NCI-H1417 (cell line): ENCODE data around the gene NPM1.
"Not testable (repeated sequence)": the region's sequence is repeated elsewhere in the genome, so short reads cannot be mapped to it uniquely, and the experiment has no call there.

Experiments
- DNase-seq, 3 experiments: peaks; one replicate each; lab custom pipeline; 2025; lab: John Stamatoyannopoulos, UW

Gene NPM1

DNA sequence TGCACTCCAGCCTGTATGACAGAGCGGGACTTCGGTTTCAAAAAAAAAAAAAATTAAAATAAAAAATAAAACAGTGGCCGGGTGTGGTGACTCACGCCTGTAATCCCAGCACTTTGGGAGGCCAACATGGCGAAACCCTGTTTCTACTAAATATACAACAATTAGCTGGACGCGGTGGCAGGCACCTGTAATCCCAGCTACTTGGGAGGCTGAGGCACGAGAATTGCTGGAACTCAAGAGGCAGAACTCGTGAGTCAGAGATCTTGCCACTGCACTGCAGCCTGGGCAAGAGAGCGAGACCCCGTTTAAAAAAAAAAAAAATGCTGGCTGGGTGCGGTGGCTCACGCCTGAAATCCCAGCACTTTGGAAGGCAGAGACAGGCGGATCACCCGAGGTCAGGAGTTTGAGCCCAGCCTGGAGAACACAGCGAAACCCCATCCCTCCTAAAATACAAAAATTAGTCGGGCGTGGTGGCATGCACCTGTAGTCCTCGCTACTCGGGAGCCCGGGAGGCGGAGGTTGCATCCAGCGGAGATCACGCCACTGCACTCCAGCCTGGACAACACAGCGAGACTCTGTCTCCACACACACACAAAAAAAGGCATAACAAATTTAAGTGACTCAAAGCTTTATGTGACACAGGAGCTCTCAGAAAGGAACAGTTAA, 1.5 kb upstream of the NPM1 start:
- no peak for DNase-seq

DNA sequence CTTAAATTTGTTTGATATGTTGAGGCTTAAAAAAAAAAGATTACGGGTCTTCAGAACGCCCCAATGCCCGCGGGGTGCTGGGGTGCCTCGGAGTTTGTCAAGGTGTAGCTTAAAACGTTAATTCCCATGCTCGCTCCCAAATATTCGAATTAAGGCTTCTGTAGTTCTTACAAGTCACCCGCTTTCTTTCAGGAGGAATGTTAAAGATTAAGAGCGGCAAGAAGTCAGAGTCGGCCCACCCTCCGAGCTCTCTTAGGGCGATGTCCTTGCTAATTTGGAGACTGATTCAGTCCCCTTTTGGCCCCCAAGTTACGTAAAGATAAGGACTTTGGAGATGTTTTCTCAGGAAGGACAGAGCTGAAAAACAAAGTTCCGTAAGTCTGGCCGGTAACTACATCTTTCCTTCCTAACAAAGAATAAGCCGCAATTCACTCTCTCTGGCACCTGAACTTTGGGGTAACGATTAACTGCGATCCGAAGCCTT, 746 bp upstream of the NPM1 start:
- peak in 1 of 3 experiments; percentile 75 for DNase-seq

DNA sequence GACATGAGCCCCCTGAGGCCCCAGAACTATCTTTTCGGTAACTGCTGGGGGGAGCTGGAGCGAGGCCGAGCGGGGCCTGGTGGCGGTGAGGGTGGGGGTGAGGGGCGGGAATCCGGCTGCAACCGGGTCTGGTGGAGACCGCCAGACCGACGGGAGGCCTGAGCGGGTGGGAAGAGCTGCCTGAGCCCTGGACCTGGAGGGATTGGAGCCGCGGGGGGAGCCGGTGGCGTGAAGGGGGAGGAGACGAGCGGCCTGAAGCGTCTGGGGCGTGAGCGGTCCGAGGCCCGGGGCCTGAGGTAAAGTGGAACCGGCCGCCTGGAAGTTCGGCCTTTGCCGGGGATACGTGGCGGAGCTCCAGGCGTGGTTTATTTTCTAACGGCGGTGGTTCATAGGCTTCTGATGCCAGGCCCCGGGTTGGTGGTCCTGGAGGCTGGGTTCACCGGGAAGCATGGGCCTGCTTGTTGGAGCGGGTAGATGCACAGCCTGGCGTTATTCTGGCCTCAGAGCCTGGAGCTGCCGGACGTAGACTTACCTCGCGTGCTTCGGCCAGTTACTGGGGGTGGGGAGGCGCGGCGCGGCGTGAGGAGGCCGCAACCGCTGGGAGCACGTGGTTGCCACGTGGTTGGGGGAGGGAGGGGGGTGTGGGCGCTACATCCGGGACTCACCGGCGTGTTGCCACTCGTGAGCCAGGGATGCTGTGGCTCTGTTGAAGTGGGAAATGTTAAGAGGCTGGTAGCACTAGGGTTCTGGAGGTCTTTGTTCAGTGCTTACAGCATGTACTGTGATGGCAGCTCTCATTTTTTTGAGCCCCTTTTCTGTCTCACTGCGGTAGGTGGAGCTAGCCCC, 544 bp downstream of the NPM1 start:
- DNase-seq = peak; percentile 47 to 78 (median 66)

DNA sequence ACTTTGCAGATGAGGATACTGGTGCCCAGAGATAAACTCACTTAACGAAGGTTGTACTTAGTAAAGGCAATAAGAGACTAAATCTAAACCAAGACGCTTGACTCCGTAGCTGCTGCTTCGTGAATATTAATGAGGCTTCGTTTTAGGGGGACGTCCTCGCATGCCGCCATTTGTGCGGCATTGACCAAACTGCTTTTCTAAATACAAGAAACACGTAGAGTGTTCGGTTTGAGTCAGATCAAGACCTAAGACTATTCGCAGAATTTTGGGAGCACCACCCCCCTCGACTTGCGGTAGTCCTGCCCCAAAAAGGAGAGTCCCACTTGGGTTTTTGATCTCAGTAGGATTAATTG, 1.1 kb downstream of the NPM1 start:
- DNase-seq = no peak

DNA sequence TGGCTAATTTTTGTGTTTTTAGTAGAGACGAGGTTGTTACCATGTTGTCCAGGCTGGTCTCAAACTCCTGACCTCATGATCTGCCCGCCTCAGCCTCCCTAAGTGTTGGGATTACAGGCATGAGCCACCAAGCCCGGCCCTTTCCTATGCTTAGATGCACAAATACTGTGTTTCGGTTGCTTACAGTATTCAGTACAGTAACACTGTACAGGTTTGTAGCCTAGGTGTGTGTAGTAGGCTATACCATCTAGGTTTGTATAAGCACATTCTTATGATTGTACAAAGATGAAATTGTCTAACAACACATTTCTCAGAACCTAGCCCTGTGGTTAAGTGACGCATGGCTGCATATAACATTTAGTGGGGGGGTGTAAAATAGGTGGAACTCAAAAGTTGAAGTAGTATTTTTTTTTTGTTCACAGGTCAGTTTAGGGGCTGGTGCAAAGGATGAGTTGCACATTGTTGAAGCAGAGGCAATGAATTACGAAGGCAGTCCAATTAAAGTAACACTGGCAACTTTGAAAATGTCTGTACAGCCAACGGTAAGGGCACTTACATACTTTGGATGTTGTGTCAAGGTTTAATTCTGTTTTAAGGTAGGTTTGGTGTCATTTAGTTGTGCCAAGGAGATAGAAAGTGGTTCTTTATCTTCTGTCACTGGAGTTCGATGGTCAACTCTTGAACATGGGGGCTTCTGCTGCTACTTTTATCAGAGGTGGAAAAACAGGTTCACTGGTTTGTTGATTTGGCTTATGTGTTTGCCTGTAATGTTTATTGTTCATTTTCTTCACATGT, 3.4 kb downstream of the NPM1 start:
- no peak for DNase-seq

DNA sequence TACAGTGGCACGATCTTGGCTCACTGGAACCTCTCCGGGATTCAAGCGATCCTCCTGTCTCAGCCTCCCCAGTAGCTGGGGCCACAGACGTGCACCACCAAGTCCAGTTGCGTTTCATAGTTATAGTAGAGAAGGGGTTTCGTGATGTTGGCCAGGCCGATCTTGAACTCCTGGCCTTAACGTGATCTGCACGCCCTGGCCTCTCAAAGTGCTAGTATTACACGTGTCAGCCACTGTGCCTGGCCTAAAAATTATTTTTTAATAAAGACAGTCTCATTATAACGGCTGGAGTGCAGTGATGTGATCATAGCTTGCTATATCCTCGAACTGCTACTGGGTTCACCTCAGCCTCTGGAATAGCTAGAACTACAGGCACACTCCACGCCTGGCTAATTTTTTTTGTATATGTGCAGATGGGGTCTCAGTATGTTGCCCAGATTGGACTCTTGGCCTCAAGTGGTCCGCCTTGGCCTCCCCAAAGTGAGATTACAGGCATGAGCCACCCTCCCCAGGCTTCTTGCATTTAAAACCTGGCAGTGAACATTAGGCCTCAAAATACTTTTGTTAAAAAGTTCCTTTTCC, 4.4 kb downstream of the NPM1 start:
- no peak for DNase-seq

DNA sequence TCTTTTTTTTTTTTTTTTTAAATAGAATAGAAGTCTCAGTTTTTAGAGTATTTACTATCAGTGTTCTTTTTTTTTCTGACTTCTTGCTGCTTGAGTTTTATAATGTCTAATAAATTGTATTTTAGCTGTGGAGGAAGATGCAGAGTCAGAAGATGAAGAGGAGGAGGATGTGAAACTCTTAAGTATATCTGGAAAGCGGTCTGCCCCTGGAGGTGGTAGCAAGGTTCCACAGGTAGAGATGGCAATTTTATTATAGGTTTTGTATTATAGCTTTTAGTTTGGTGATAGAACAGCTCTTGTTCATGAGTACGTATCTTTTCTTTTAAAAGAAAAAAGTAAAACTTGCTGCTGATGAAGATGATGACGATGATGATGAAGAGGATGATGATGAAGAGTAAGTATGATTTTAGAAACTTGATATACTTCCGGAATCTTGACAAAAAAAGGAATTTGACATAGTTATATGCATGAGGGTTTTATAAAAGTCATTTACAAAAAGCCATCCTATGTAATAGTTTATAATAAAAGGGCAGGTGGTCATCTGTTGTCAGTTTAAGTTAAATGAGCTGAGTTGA, 5.0 kb downstream of the NPM1 start:
- no peak for DNase-seq

DNA sequence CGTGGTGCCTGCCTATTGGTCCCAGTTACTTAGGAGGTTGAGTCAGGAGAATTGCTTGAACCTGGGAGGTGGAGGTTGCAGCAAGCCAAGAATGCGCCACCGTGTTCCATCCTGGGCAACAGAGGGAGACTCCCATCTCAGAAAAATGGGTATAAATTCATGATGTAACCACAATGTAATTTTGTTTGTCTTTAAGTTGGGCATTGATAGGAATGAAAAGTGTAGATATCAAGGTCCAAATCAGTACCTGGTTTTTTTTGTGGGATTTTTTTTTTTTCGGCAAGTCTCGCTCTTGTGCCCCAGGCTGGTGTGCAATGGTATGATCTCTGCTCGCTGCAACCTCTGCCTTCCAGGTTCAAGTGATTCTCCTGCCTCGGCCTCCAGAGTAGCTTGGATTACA, 7.4 kb downstream of the NPM1 start:
- no peak for DNase-seq

DNA sequence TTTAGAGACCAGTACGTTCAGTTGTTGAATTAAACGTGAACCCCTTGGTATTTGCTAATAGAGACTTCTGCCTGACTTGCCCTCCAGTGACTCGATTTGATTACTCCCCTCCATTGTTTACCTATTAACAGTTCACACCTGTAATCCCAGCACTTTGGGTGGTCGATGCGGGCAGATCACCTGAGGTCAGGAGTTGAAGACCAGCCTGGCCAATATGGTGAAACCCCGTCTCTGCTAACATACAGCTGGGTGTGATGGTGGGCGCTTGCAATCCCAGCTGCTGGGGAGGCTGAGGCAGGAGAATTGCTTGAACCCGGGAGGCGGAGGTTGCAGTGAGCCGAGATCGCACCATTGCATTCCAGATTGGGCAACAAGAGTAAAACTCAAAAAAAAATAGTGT, 8.9 kb downstream of the NPM1 start:
- DNase-seq = not testable (repeated sequence)

DNA sequence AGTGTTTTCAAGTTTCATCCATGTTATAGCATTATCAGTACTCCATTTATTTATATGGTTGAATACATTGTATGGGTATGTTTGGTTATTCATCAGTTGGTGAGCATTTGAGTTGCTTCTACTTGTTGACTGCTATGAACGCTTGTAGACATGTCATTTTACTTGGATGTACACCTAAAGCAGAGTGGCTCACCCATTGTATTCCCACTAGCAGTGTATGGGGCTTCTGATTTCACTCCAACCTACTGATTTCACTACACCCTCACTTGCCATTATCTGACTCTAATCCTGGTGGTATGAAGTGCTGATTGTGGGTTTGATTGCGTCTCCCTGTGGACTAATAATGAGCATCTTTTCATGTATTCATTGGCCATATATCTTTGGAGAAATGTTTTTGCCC, 9.5 kb downstream of the NPM1 start:
- DNase-seq = no peak

DNA sequence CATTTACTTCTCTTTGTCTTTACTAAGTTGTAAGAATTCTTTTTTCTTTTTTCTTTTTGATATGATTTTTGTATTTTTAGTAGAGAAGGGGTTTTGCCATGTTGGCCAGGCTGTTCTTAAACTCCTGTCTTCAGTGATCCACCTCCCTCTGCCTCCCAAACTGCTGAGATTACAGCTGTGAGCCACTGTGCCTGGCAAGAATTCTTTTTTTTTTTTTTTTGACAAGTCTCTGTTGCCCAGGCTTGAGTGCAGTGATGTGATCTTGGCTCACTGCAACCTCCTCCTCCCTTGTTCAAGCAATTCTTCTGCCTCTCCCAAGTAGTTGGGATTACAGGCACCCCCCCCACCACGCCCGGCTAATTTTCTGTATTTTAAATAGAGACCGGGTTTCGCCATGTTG, 9.9 kb downstream of the NPM1 start:
- DNase-seq = no peak

DNA sequence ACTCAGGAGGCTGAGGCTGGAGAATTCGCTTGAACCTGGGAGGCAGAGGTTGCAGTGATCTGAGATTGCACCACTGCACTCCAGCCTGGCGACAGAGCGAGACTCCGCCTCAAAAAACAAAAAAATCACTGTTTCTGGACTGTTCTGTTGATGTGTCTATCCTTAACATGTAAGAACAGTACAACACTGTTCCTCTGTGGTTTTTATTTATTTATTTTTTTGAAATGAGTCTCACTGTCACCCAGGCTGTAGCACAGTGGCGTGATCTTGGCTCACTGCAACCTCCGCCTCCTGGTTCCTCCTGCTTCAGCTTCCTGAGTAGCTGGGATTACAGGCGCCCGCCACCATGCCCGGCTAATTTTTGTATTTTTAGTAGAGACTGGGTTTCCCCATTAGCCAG, 11.0 kb downstream of the NPM1 start:
- not testable (repeated sequence) for DNase-seq

DNA sequence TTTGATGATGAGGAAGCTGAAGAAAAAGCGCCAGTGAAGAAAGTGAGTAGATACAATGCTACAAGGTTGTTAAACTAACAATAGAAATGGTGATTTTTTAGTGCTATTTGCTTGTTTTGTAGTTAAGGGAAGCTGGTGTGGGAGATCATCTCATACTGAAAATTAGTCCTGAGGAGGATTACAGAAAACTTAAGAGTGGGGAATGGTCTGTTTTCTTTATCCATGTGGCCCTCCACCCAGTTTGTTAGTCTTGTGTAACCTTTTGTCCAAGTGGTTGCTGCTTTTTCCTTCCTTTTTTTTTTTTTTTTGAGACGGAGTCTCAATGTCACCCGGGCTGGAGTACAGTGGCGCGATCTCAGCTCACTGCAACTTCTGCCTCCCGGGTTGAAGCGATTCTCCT, 12.5 kb downstream of the NPM1 start:
- DNase-seq = no peak

DNA sequence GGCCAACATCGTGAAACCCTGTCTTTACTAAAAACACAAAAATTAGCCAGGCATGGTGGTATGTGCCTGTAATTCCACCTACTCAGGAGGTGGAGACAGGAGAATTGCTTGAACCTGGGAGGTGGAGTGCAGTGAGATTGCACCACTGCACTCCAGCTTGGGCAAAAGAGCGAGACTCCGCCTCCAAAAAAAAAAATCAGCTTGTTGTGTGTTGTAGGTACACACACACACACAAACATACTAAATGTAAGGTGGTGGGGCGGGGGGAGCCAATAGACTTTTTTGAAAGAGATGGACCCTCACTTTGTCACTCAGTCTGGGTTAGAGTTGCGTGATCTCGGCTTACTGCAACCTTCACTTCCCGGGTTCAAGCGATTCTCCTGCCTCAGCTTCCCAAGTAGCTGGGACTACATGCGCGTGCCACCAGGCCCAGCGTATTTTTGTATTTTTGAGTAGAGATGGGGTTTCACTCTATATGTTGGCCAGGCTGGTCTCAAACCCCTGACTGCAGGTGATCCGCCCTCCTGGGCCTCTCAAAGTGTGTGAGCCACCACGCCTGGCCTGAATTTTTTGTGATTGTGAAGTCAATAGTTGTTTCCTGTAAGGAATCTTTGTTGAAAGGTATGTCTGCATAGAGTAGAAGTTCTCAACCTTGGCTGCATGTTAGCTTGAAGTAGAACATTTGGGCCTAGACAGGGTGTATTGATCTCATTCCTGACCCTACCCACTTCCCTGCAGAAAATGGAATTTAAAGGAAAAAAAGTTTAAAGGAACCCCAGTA, 13.7 kb downstream of the NPM1 start:
- DNase-seq = no peak

DNA sequence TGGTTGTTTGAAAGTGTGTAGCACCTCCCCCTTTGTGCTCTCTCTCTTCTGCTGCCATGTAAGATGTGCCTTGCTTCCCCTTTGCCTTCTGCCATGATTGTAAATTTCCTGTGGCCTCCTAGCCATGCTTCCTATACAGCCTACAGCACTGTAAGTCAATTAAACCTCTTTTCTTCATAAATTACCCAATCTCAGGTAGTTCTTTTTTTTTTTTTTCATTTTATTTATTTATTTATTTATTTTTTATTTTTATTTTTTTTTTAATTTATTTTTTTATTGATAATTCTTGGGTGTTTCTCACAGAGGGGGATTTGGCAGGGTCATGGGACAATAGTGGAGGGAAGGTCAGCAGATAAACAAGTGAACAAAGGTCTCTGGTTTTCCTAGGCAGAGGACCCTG, 15.1 kb downstream of the NPM1 start:
- not testable (repeated sequence) for DNase-seq

DNA sequence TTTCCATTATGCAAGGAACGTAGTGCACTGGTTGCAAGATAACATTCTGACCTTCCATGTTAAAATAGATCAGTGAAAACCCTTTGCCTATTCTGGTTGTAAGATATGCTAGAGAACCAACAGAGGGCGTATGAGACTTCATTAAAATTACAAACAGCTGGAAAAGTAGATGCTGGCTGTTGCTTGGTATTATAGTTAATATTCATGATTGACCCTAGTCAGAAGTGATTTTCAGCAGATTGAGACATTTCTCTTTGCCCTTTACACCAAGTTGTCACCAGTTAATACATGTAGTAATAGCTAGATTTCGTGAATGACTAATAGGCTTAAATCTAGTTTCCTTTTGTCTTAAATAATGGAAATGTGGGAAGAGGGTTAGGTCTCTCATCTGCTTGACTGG, 18.0 kb downstream of the NPM1 start:
- peak in 1 of 3 experiments; percentile 4 for DNase-seq

DNA sequence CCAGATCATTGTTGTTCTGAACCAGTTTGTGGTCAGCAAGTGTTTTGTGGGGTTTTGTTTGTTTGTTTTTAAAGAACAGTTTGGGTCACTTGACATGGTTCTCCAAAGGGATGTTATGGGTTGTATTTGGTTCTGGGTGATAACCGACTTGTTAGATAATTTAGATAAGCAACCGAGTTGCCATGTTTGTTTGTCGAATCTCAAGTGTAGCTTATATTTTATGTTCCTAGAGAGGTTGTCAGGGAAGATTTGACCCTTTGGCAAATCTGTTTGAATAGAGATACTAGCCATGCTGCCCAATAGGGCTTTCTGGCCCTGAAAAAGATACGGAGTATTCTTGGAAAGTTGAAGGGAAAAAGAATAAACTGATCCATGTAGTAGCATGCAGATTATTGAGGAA, 19.6 kb downstream of the NPM1 start:
- DNase-seq = no peak

DNA sequence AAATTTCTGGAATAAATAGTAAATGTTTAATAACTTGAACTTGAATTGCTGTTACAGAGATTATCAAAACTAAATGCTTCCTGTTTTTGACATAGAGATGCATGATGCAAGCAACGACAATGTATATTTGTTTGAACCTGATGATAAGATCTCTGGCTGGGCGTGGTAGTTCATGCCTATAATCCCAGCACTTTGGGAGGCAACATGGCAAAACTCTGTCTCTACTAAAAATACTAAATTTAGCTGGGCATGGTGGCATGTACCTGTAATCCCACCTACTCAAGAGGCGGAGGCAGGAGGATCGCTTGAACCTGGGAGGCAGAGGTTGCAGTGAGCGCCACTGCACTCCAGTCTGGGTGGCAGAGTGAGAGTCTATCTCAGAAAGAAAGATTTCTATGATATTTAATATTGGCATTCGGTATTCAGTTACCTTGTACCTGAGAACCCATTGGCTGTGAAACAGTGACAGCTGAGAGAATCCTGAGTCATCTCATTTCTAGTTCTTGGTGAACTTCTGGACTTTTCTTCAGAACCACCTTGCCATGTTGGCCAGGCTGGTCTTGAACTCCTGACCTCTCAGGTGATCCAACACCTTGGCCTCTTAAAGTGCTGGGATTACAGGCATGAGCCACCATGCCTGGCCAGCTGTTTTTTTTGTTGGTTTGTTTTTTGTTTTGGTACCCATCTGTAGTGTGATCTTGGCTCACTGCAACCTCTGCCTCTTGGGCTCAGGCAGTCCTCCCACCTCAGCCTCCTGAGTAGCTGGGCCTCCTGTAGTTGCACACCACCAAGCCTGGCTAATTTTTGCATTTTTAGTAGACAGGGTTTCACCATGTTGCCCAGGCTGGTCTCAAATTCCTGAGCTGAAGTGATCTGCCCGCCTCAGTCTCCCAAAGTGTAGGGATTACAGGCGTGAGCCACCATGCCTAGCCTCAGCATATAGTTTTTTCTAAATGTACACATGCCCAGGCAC, 21.8 kb downstream of the NPM1 start:
- no peak for DNase-seq

DNA sequence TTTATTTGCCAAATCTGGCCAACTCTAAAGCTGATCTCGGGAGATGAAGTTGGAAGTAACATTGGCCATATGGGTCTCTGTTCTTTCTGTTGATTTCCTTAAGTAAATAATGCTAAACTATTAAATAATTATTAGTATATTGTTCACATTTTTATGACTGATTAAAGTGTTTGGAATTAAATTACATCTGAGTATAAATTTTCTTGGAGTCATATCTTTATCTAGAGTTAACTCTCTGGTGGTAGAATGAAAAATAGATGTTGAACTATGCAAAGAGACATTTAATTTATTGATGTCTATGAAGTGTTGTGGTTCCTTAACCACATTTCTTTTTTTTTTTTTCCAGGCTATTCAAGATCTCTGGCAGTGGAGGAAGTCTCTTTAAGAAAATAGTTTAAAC, 22.5 kb downstream of the NPM1 start:
- DNase-seq = no peak

DNA sequence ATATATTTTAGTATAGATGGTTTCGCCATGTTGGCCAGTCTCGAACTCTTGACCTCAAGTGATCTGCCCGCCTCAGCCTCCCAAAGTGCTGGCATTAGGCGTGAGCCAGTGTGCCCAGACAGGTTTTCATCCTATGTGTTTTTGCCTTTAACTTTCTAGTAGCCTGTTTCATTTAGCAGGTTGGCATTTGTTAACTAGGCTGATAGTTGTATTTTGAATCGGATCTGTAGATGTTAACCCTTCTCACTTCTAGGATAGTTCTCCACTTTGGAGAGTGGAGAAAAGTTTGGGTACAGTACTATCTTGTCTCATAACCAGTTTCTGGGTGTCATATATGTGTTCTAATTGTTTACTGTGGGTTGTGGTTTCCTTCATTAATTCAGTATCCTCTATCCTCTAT, 24.5 kb downstream of the NPM1 start:
- DNase-seq = no peak
